Omental fat pad (tissue), 4 donors: ENCODE data around the gene LYZ. TPM values are rescaled to one million over a fixed set of nuclear protein-coding genes. Genes with fewer than 3 reads are reported as not detected.

Source experiments
- ATAC-seq: fragments of 150-250 bp; one replicate; pipeline ENCODE4 v1.9.1; 2016; ENCODE audit warnings: mild to moderate bottlenecking, moderate library complexity; ENCODE audit not compliant: low FRiP score
- DNase-seq: peaks from one replicate; pipeline ENCODE4 v3.0.0-alpha.2; 2019; ENCODE audit warnings: low spot score
- CTCF ChIP-seq, 3 donors: fragments of 450-650 bp; IDR thresholded peaks; one replicate each; pipeline ENCODE4 v1.5.1; 2016 to 2017; ENCODE audit warnings: antibody characterized with exemption in 3 of 3, mild to moderate bottlenecking in 3 of 3, moderate library complexity in 2 of 3
- total RNA-seq, 4 donors: library from RNA; depleted of rRNA; stranded (reverse); fragments of >200 nt; gene quantifications; one replicate each; pipeline ENCODE4 v1.1.0, GENCODE V29; 2016

The LYZ gene
- total RNA-seq, 4 donors from 2014 or later: 39.8 to 214 (median 94.1) TPM

GRCh38 chr12:69355363-69356028 is 7.3 kb downstream of the LYZ start:
- ATAC-seq: no peak
- TF ChIP-seq CTCF (IDR thresholded peaks at IDR 0.05): no peak
- no peak for DNase-seq

- DNase-seq (peak; percentile 51), ATAC-seq (peak; percentile 97)
- no peak for TF ChIP-seq CTCF (IDR thresholded peaks at IDR 0.05)
Observed at GRCh38 chr12:69359531-69360347, 11.6 kb downstream of the LYZ start, which contains the start of gene YEATS4. YEATS4 (plus strand) TSS chr12:69359743; CDS start chr12:69359973, 230 bp downstream.

GRCh38 chr12:69360348-69360672 is 12.1 kb downstream of the LYZ start:
- no peak for ATAC-seq

GRCh38 chr12:69366796-69367195 is 18.6 kb downstream of the LYZ start:
- DNase-seq: no peak
- no peak for ATAC-seq
- TF ChIP-seq CTCF (IDR thresholded peaks at IDR 0.05): no peak

More at GRCh38 chr12:69360348-69360672, 12.1 kb downstream of the LYZ start:
- no peak for DNase-seq
- no peak for TF ChIP-seq CTCF (IDR thresholded peaks at IDR 0.05)

- no peak for DNase-seq
- no peak for TF ChIP-seq CTCF (IDR thresholded peaks at IDR 0.05)
- ATAC-seq: no peak
Observed at GRCh38 chr12:69368171-69368570, 20.0 kb downstream of the LYZ start.

GRCh38 chr12:69383074-69383473 is 34.9 kb downstream of the LYZ start:
- no peak for TF ChIP-seq CTCF (IDR thresholded peaks at IDR 0.05)
- no peak for DNase-seq

More at GRCh38 chr12:69383074-69383473, 34.9 kb downstream of the LYZ start:
- ATAC-seq: no peak
